DND-41 (cell line): ENCODE results near the gene ARHGAP21.

Source experiments
- ATAC-seq: fragments of 200-7000 bp; cut with Tn5 transposase; 3 replicates; pipeline ENCODE4 v1.9.1; 2021; ENCODE audit warnings: low read depth; ENCODE audit not compliant: insufficient read depth
- DNase-seq: peaks from one replicate; pipeline ENCODE4 v3.0.0-alpha.2; 2020
- H2AFZ ChIP-seq: 2 replicates; pipeline ENCODE4 v1.6.0; 2012; ENCODE audit warnings: low read depth, low read length
- H3K27ac ChIP-seq: 2 replicates; pipeline ENCODE4 v1.5.1; 2012; ENCODE audit warnings: low read length, inconsistent platforms
- H3K27me3 ChIP-seq: fragments of 200-600 bp; sonication (generic); 2 replicates; pipeline ENCODE4 v1.6.0; 2012; ENCODE audit warnings: low read length, mild to moderate bottlenecking, inconsistent platforms; ENCODE audit not compliant: insufficient read depth, poor library complexity
- H3K36me3 ChIP-seq: 2 replicates; pipeline ENCODE4 v1.5.1; 2012; ENCODE audit warnings: low read length, inconsistent platforms; ENCODE audit not compliant: insufficient read depth
- H3K4me1 ChIP-seq: 2 replicates; pipeline ENCODE4 v1.5.1; 2012; ENCODE audit warnings: mild to moderate bottlenecking, low read length; ENCODE audit not compliant: insufficient read depth
- H3K4me2 ChIP-seq: 2 replicates; pipeline ENCODE4 v1.6.0; 2012; ENCODE audit warnings: mild to moderate bottlenecking, moderate library complexity, low read length, inconsistent platforms; ENCODE audit not compliant: insufficient read depth
- H3K4me3 ChIP-seq, 2 experiments: fragments of 200-600 bp in 1 of 2; shearing (Covaris generic) in 1 of 2; 2 replicates each; pipeline ENCODE4 v1.5.1; 2012 to 2016; ENCODE audit warnings: inconsistent platforms in 2 of 2, low read length in 2 of 2, mild to moderate bottlenecking in 2 of 2, low read depth in 1 of 2, moderate library complexity in 1 of 2
- H3K79me2 ChIP-seq: 2 replicates; pipeline ENCODE4 v1.6.0; 2012; ENCODE audit warnings: low read length, inconsistent platforms; ENCODE audit not compliant: insufficient read depth
- H3K9ac ChIP-seq: 2 replicates; pipeline ENCODE4 v1.6.0; 2012; ENCODE audit warnings: low read depth, mild to moderate bottlenecking, inconsistent platforms, low read length, moderate library complexity
- H3K9me3 ChIP-seq: 2 replicates; pipeline ENCODE4 v1.5.1; 2012; ENCODE audit warnings: low read length, moderate library complexity, mild to moderate bottlenecking, inconsistent platforms; ENCODE audit not compliant: insufficient read depth, severe bottlenecking
- H4K20me1 ChIP-seq: 2 replicates; pipeline ENCODE4 v1.6.0; 2012; ENCODE audit warnings: low read length; ENCODE audit not compliant: insufficient read depth
- EZH2 ChIP-seq: IDR thresholded peaks from 3 replicates; pipeline ENCODE4 v1.6.1; 2012; ENCODE audit warnings: borderline replicate concordance, low read depth, mild to moderate bottlenecking, moderate library complexity, low read length, inconsistent platforms; ENCODE audit not compliant: severe bottlenecking
- TF ChIP-seq, protein P1 (sequence below): IDR thresholded peaks from 2 replicates; pipeline ENCODE4 v1.5.1; 2012; ENCODE audit warnings: borderline replicate concordance, low read length, moderate library complexity, mild to moderate bottlenecking; ENCODE audit not compliant: poor library complexity, severe bottlenecking; ENCODE audit errors: extremely low read depth

The ARHGAP21 gene

DNA sequence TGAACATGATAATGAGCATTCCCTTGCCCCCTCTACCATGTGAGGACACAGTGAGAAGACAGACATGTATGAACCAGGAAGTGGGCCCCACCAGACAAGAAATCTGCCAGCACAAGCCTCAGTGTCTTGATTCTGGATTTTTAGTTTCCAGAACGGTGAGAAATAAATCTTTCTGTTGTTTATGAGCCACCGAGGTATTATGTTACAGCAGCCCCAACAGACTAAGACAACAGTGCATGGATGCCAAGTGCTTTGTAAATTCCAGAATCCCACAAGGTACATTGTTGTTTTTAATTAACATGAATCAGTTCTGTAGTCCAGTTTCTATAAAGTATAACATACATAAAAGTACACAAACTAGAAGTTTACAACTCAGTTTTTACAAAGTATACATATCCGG lies 162.2 kb downstream of the ARHGAP21 start:
- H3K79me2 ChIP-seq = no peaks in the 10 kb centered on the region
- no peaks in the 10 kb centered on the region for H3K36me3 ChIP-seq
- no peaks in the 10 kb centered on the region for H3K9me3 ChIP-seq
- no peak overlapping the region for H3K9ac ChIP-seq
- H3K4me2 ChIP-seq = no peak overlapping the region
- no peak for DNase-seq
- no peak overlapping the region for H3K4me3 ChIP-seq
- no peaks in the 10 kb centered on the region for H3K4me1 ChIP-seq
- H3K27ac ChIP-seq = no peak overlapping the region
- TF ChIP-seq, protein P1, sequence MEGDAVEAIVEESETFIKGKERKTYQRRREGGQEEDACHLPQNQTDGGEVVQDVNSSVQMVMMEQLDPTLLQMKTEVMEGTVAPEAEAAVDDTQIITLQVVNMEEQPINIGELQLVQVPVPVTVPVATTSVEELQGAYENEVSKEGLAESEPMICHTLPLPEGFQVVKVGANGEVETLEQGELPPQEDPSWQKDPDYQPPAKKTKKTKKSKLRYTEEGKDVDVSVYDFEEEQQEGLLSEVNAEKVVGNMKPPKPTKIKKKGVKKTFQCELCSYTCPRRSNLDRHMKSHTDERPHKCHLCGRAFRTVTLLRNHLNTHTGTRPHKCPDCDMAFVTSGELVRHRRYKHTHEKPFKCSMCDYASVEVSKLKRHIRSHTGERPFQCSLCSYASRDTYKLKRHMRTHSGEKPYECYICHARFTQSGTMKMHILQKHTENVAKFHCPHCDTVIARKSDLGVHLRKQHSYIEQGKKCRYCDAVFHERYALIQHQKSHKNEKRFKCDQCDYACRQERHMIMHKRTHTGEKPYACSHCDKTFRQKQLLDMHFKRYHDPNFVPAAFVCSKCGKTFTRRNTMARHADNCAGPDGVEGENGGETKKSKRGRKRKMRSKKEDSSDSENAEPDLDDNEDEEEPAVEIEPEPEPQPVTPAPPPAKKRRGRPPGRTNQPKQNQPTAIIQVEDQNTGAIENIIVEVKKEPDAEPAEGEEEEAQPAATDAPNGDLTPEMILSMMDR = no peak
- no peak for TF ChIP-seq EZH2
- ATAC-seq = no peak
- no peak overlapping the region for H2AFZ ChIP-seq
- H4K20me1 ChIP-seq = no peaks in the 10 kb centered on the region
- H3K27me3 ChIP-seq = no peaks in the 10 kb centered on the region

DNA sequence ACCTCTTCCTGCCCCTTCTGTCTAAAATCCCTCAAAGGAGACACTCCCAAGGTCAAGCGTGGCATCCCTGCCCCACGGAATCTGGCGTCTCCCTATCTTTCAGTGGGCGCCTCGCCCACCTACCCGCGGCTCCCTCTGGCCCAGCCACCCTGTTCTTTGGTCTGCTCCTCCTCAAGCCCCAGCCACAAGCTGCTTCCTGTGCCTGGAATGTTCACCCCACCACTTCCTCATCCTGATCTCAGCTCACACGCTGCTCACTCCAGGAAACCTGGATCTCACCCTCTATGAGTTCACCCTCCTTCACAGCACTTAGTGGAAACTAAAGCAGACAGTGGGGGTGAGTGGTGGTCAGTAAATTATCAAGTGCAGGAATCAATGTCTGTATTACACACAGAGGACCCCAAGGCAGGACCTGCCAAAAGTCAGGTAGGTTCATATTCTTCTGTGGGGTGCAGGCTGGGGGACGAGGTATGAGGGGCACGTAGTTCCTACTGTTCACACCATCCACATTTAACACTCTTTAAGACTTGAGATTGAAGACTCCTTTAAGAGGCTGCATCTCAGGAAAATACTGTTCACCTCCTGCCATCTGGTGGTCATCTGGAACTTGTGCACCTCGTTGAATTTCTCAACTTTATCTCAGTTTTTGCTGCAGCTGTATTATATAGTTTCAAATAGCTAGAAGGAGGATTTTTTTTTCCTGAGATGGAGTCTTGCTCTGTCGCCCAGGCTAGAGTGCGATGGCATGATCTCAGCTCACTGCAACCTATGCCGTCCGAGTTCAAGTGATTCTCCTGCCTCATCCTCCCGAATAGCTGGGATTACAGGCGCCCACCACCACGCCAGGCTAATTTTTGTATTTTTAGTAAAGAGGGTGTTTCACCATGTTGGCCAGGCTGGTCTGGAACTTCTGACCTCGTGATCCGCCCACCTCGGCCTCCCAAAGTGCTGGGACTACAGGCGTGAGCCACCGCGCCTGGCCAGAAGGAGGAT lies 166.6 kb downstream of the ARHGAP21 start:
- DNase-seq = peak; percentile 37
- Histone ChIP-seq H3K79me2 (no peaks in the 10 kb centered on the region), H3K4me1 (no peaks in the 10 kb centered on the region), H3K9ac (no peak overlapping the region), H2AFZ (no peak overlapping the region), H3K9me3 (no peaks in the 10 kb centered on the region), H3K4me2 (no peak overlapping the region), H4K20me1 (no peaks in the 10 kb centered on the region), H3K4me3 (no peak overlapping the region), H3K36me3 (no peaks in the 10 kb centered on the region), H3K27ac (no peak overlapping the region), H3K27me3 (no peaks in the 10 kb centered on the region)
- no peak for TF ChIP-seq EZH2
- TF ChIP-seq, protein P1 = peak; percentile 82
- peak; percentile 81 for ATAC-seq

- Histone ChIP-seq H3K9me3 (no peaks in the 10 kb centered on the region), H3K27ac (no peak overlapping the region), H4K20me1 (no peaks in the 10 kb centered on the region), H3K36me3 (no peaks in the 10 kb centered on the region), H3K27me3 (no peaks in the 10 kb centered on the region), H3K4me1 (no peaks in the 10 kb centered on the region), H3K79me2 (no peaks in the 10 kb centered on the region), H2AFZ (no peak overlapping the region), H3K4me2 (no peak overlapping the region), H3K4me3 (no peak overlapping the region), H3K9ac (no peak overlapping the region)
- TF ChIP-seq, protein P1 = no peak
- TF ChIP-seq EZH2 = no peak
- no peak for ATAC-seq
- DNase-seq = no peak
These were observed 167.4 kb downstream of the ARHGAP21 start for GRCh38 chr10:24556126-24556749.
